Thyroid gland (tissue), 4 donors: ENCODE results near the gene RRAD.

Experiments used
- CTCF ChIP-seq, 6 experiments: fragments of 200-600 bp in 3 of 6; fragments of 450-650 bp in 3 of 6; sonication (generic) in 3 of 6; IDR thresholded peaks; one replicate each; pipeline ENCODE4 v1.5.1; 2016 to 2019; ENCODE audit warnings: antibody characterized with exemption in 6 of 6, mild to moderate bottlenecking in 2 of 6, inconsistent platforms in 1 of 6, moderate library complexity in 1 of 6
- POLR2A ChIP-seq, 2 donors: fragments of 450-650 bp; IDR thresholded peaks; one replicate each; pipeline ENCODE4 v1.6.1; 2017; ENCODE audit warnings: antibody characterized with exemption in 2 of 2, mild to moderate bottlenecking in 2 of 2, moderate library complexity in 1 of 2

- TF ChIP-seq CTCF (IDR thresholded peaks at IDR 0.05) (no peak), POLR2A (IDR thresholded peaks at IDR 0.05) (no peak)
Measured at GRCh38 chr16:66891797-66892196, 33.5 kb downstream of the RRAD start.
